ENCODE measurements around the gene SRSF3.

DNA sequence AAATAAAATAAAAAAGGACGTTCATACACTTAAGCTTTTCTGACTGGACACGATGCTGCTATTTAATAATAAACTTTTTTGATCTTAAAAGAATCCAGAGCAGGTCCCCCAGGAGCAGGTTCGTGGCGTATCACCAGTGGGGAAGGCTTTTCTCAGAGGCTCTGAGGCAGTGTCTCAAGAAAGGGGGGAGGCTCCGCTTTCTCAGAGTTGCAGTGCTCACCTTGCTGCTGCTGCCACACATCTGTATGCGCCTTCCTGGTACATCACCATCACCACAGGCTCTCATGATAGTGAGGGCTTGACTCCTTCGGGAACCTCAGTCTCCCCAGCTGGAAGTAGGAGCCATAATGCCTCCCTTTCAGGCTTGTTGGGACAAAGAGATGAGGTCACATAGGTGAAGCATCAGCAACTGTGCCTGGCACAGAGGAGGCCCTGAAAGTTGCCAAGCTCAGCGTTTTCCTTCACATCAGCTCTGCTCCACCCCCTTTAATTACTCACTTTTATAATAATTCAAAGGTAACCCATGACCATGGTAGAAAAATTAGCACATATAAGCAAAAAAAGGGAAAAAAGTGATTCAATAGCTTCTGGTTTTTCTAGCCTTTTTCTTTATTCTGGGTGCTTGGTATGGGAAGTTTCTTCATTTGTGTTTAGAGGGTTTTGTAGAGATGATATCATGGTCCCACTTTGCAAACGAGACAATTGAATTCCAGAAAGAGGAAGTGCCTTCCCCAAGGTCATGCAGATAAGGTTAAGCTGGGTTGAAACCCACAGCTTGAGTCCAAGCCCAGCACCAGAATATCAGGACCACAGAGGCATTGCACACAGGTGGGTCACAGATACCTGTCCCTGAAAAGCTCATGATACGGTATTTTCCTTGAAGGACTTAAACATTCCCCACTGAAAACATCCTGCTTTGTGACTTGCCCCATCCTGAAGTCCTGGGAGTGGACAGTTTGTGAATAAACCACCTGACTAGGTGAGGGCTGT lies 24.5 kb downstream of the SRSF3 start:
- TF ChIP-seq CTCF (IDR thresholded peaks at IDR 0.05; ENCODE audit: low read depth, low read length, poor library complexity, severe bottlenecking) (no peak), EZH2phosphoT487 (IDR thresholded peaks at IDR 0.05; ENCODE audit: borderline replicate concordance, low read length) (no peak)

Measured in DOHH2 (cell line).